Caki2 (cell line): ENCODE measurements around the gene ULK1. TPM values are rescaled to one million over a fixed set of nuclear protein-coding genes. Genes with fewer than 3 reads are reported as not detected.

Experiments used
- DNase-seq: peaks from one replicate; pipeline ENCODE4 v3.0.0-alpha.2; 2015; ENCODE audit warnings: low read depth
- in situ Hi-C: cut with HindIII; loops from 2 replicates; pipeline ENCODE4 v1.10.0; 2016; ENCODE audit warnings: low sequenced_read_pairs, low pct_unique_long_range_greater_than_20kb, mixed read lengths
- total RNA-seq: library from RNA; depleted of rRNA; stranded (reverse); fragments of >200 nt; shearing (Covaris generic); gene quantifications from 2 replicates; pipeline ENCODE4 v1.2.3, GENCODE V29; 2014; ENCODE audit warnings: low replicate concordance

Gene ULK1
- total RNA-seq, 1 experiment from 2014 or later, result 3.7 TPM

- DNase-seq, result no peak
- in situ Hi-C loops, result no loop called here
These were observed 19.8 kb downstream of the ULK1 start for GRCh38 chr12:131914179-131914702.

GRCh38 chr12:131915000-131915689, 20.7 kb downstream of the ULK1 start:
- in situ Hi-C loops, result no loop called here
- no peak for DNase-seq

- in situ Hi-C loops, result no loop called here
- no peak for DNase-seq
These were observed 21.4 kb downstream of the ULK1 start for GRCh38 chr12:131915823-131916222.

- DNase-seq, result no peak
- in situ Hi-C loops, result no loop called here
These were observed 22.1 kb downstream of the ULK1 start for GRCh38 chr12:131916306-131917138.

GRCh38 chr12:131917139-131917710, 22.8 kb downstream of the ULK1 start:
- no peak for DNase-seq
- in situ Hi-C loops, result no loop called here

GRCh38 chr12:131917711-131918306, 23.4 kb downstream of the ULK1 start:
- no peak for DNase-seq
- in situ Hi-C loops, result no loop called here

- in situ Hi-C loops, result no loop called here
- DNase-seq, result no peak
These were observed 24.1 kb downstream of the ULK1 start for GRCh38 chr12:131918311-131919050.

- no peak for DNase-seq
- in situ Hi-C loops, result no loop called here
These were observed 24.6 kb downstream of the ULK1 start for GRCh38 chr12:131919051-131919347.

- in situ Hi-C loops, result no loop called here
These were observed 25.1 kb downstream of the ULK1 start for GRCh38 chr12:131919366-131920156.

GRCh38 chr12:131920157-131920508, 25.7 kb downstream of the ULK1 start:
- DNase-seq, result no peak
- in situ Hi-C loops, result no loop called here

More at GRCh38 chr12:131919366-131920156, 25.1 kb downstream of the ULK1 start:
- no peak for DNase-seq

GRCh38 chr12:131920902-131921840, 26.7 kb downstream of the ULK1 start:
- DNase-seq, result no peak
- in situ Hi-C loops, result no loop called here

- in situ Hi-C loops, result no loop called here
- no peak for DNase-seq
These were observed 27.7 kb downstream of the ULK1 start for GRCh38 chr12:131921866-131922769.

GRCh38 chr12:131922772-131923171, 28.4 kb downstream of the ULK1 start:
- in situ Hi-C loops, result no loop called here
- DNase-seq, result no peak

- DNase-seq, result no peak
- in situ Hi-C loops, result no loop called here
These were observed 28.8 kb downstream of the ULK1 start for GRCh38 chr12:131923260-131923659.

- DNase-seq, result no peak
- in situ Hi-C loops, result no loop called here
These were observed 33.0 kb downstream of the ULK1 start for GRCh38 chr12:131927110-131928079.
